SU-DHL-6 (cell line): ENCODE results near the gene TBC1D8.

Source experiments
- H2AFZ ChIP-seq: fragments of 200-600 bp; sonication (generic); 2 replicates; pipeline ENCODE4 v1.6.1; 2014; ENCODE audit warnings: low read depth, mild to moderate bottlenecking, moderate library complexity, mixed read lengths, antibody characterized with exemption, low read length; ENCODE audit not compliant: severe bottlenecking
- H3F3A ChIP-seq: fragments of 200-600 bp; shearing (Covaris generic); 2 replicates; pipeline ENCODE4 v1.6.0; 2016; ENCODE audit warnings: antibody characterized with exemption, mild to moderate bottlenecking; ENCODE audit not compliant: insufficient read depth
- H3K27ac ChIP-seq: fragments of 200-600 bp; sonication (generic); 2 replicates; pipeline ENCODE4 v1.5.1; 2016; ENCODE audit warnings: low read depth, mild to moderate bottlenecking, low read length, moderate library complexity, mixed read lengths
- H3K27me3 ChIP-seq: fragments of 200-600 bp; sonication (generic), shearing (Covaris generic); 2 replicates; pipeline ENCODE4 v1.6.0; 2014; ENCODE audit warnings: mild to moderate bottlenecking, low read length
- H3K36me3 ChIP-seq: fragments of 200-600 bp; sonication (generic); 2 replicates; pipeline ENCODE4 v1.6.1; 2014; ENCODE audit warnings: mild to moderate bottlenecking, low read length, mixed read lengths
- H3K4me2 ChIP-seq: fragments of 300-600, 200-600 bp; shearing (Covaris generic), sonication (generic); 2 replicates; pipeline ENCODE4 v1.6.0; 2014; ENCODE audit warnings: low read length, low read depth, mild to moderate bottlenecking; ENCODE audit not compliant: poor library complexity, severe bottlenecking
- H3K4me3 ChIP-seq: fragments of 200-600 bp; sonication (generic); 2 replicates; pipeline ENCODE4 v1.5.1; 2014; ENCODE audit warnings: antibody characterized with exemption, low read length, mild to moderate bottlenecking, mixed read lengths; ENCODE audit not compliant: insufficient read depth, poor library complexity, severe bottlenecking
- H3K79me2 ChIP-seq: fragments of 200-600 bp; sonication (generic); 2 replicates; pipeline ENCODE4 v1.6.1; 2014; ENCODE audit warnings: mild to moderate bottlenecking, low read length, moderate library complexity; ENCODE audit not compliant: insufficient read depth
- H3K9ac ChIP-seq: fragments of 200-600 bp; sonication (generic); 2 replicates; pipeline ENCODE4 v1.7.0; 2014; ENCODE audit warnings: mild to moderate bottlenecking, low read length
- H3K9me2 ChIP-seq: fragments of 200-600 bp; sonication (generic); replicated peaks from 2 replicates; pipeline ENCODE4 v1.6.1; 2014; ENCODE audit warnings: low read length; ENCODE audit not compliant: insufficient read depth
- H3K9me3 ChIP-seq: fragments of 200-600 bp; sonication (generic); 2 replicates; pipeline ENCODE4 v1.6.1; 2014; ENCODE audit warnings: low read length, mixed read lengths; ENCODE audit not compliant: insufficient read depth
- H4K20me1 ChIP-seq: fragments of 200-600 bp; sonication (generic); 2 replicates; pipeline ENCODE4 v1.6.1; 2014; ENCODE audit warnings: low read depth, mild to moderate bottlenecking, antibody characterized with exemption, low read length, moderate library complexity, mixed read lengths
- CTCF ChIP-seq: fragments of 200-600 bp; sonication (generic); IDR thresholded peaks from one replicate; pipeline ENCODE4 v1.5.1; 2017; ENCODE audit warnings: antibody characterized with exemption, mild to moderate bottlenecking, low read length, moderate library complexity; ENCODE audit not compliant: insufficient read depth, poor library complexity, severe bottlenecking
- EZH2phosphoT487 ChIP-seq: fragments of 200-600 bp; sonication (generic), shearing (Covaris generic); conservative IDR thresholded peaks from 2 replicates; pipeline ENCODE4 v1.6.1; 2018; ENCODE audit warnings: mild to moderate bottlenecking, antibody characterized with exemption, low read length, moderate library complexity, mixed read lengths

TBC1D8 gene

GRCh38 chr2:101036562-101036961 lies 114.6 kb downstream of the TBC1D8 start:
- Histone ChIP-seq H3K9me3 (no peaks in the 10 kb centered on the region), H3K36me3 (no peaks in the 10 kb centered on the region), H3F3A (no peaks in the 10 kb centered on the region), H3K9ac (no peak overlapping the region), H4K20me1 (no peaks in the 10 kb centered on the region), H3K4me3 (no peak overlapping the region), H3K27ac (no peak overlapping the region), H3K79me2 (no peaks in the 10 kb centered on the region), H2AFZ (no peak overlapping the region), H3K9me2 (no peaks in the 10 kb centered on the region), H3K27me3 (no peaks in the 10 kb centered on the region), H3K4me2 (no peak overlapping the region)
- TF ChIP-seq CTCF (peak; percentile 43), EZH2phosphoT487 (no peak)

- Histone ChIP-seq H4K20me1 (no peaks in the 10 kb centered on the region), H3K9me2 (no peaks in the 10 kb centered on the region), H3K36me3 (no peaks in the 10 kb centered on the region), H3K4me3 (no peak overlapping the region), H3K9me3 (no peaks in the 10 kb centered on the region), H3K9ac (no peak overlapping the region), H3K79me2 (no peaks in the 10 kb centered on the region), H3F3A (no peaks in the 10 kb centered on the region), H3K27ac (no peak overlapping the region), H3K4me2 (no peak overlapping the region), H3K27me3 (no peaks in the 10 kb centered on the region), H2AFZ (no peak overlapping the region)
- TF ChIP-seq CTCF (no peak), EZH2phosphoT487 (no peak)
These were observed 119.0 kb downstream of the TBC1D8 start for GRCh38 chr2:101032084-101032776.

GRCh38 chr2:101030866-101031554 lies 120.2 kb downstream of the TBC1D8 start:
- no peaks in the 10 kb centered on the region for H3K9me2 ChIP-seq
- H4K20me1 ChIP-seq: no peaks in the 10 kb centered on the region
- no peak for TF ChIP-seq CTCF
- TF ChIP-seq EZH2phosphoT487: no peak
- no peaks in the 10 kb centered on the region for H3F3A ChIP-seq
- no peaks in the 10 kb centered on the region for H3K36me3 ChIP-seq
- H3K9me3 ChIP-seq: no peaks in the 10 kb centered on the region
- no peaks in the 10 kb centered on the region for H3K79me2 ChIP-seq
- H3K9ac ChIP-seq: no peak overlapping the region
- H2AFZ ChIP-seq: no peak overlapping the region
- no peak overlapping the region for H3K4me2 ChIP-seq
- no peaks in the 10 kb centered on the region for H3K27me3 ChIP-seq
- no peak overlapping the region for H3K27ac ChIP-seq
- H3K4me3 ChIP-seq: no peak overlapping the region
